Muscle of leg (tissue), 11 donors: ENCODE measurements around the gene PSD. TPM values are rescaled to one million over a fixed set of nuclear protein-coding genes. Genes with fewer than 3 reads are reported as not detected.

Experiments used
- DNase-seq: peaks from one replicate; pipeline ENCODE4 v3.0.0; 2013
- H3K27ac ChIP-seq: one replicate; pipeline ENCODE4 v1.5.1; 2013; ENCODE audit warnings: mild to moderate bottlenecking, low read length, control low read depth
- H3K27me3 ChIP-seq: one replicate; pipeline ENCODE4 v1.6.1; 2013; ENCODE audit warnings: low read length; ENCODE audit not compliant: control insufficient read depth, insufficient read depth
- H3K36me3 ChIP-seq: one replicate; pipeline ENCODE4 v1.6.1; 2013; ENCODE audit warnings: low read length; ENCODE audit not compliant: control insufficient read depth, insufficient read depth
- H3K4me1 ChIP-seq: one replicate; pipeline ENCODE4 v1.6.1; 2013; ENCODE audit warnings: low read length; ENCODE audit not compliant: control insufficient read depth, insufficient read depth
- H3K4me3 ChIP-seq: one replicate; pipeline ENCODE4 v1.5.1; 2013; ENCODE audit warnings: low read length, control low read depth
- H3K9me3 ChIP-seq: replicated peaks from 2 replicates; pipeline ENCODE4 v1.6.1; 2013; ENCODE audit warnings: low read depth, low read length; ENCODE audit not compliant: control insufficient read depth
- WGBS: methylation state at CpG from one replicate; pipeline ENCODE4 v1.1.5; 2013; ENCODE audit warnings: missing lambda C conversion rate; ENCODE audit not compliant: insufficient coverage; 5-methylcytosine and 5-hydroxymethylcytosine counted together
- polyA plus RNA-seq, 8 donors: library from polyadenylated mRNA; unstranded; fragments of 120-200 nt; gene quantifications; one replicate each; pipeline versions ENCODE4 v1.2.1 to v1.2.3, GENCODE V29; 2013; ENCODE audit warnings: inconsistent platforms in 1 of 8, low replicate concordance in 1 of 8; ENCODE audit not compliant: insufficient read length in 8 of 8, insufficient read depth in 1 of 8
- total RNA-seq: library from RNA; stranded (reverse); fragments of 120-200 nt; gene quantifications from one replicate; pipeline ENCODE4 v1.2.4, GENCODE V29; 2013

Gene PSD
- total and polyA plus RNA-seq, 9 donors, result 6.1 to 11.0 (median 6.7) TPM

DNA sequence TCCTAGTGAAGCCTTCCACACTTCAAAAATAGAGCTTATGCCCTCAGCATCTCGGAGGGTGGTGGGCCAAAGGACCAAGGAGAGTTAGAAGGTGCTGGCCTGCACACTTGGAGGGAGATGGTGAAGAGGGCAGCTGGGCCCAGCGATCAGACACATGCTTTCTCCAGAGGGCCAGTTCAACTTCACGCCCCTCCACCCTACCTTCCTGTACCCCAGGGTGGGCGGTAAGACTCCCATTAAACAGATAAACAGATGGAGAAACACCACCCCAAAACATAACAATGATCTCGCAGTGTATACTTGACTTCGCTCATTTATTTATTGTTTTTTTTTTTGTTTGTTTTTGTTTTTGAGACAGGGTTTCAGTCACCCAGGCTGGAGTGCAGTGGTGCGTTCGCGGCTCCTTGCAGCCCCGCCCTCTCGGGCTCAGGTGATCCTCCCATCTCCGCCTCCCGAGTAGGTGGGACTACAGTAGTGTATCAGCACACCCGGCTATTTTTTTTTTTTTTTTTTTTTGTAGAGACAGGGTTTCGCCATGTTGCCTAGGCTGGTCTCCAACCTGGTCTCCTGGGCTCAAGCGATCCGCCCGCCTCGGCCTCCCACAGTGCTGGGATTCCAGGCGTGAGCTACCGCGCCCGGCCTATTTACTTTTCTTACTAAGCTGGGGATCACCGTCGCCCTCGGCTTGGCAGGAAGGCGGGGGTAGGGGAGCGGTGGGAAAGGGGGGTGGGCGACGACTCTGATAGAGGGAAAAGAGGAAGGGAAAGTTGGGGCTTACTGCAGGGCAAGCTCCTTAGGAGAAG lies 30.9 kb upstream of the PSD start:
- 0% methylated on average over 5 of the region's 30 CpGs for WGBS
- DNase-seq, result peak; percentile 59
- no peaks in the 10 kb centered on the region for H3K9me3 ChIP-seq

DNA sequence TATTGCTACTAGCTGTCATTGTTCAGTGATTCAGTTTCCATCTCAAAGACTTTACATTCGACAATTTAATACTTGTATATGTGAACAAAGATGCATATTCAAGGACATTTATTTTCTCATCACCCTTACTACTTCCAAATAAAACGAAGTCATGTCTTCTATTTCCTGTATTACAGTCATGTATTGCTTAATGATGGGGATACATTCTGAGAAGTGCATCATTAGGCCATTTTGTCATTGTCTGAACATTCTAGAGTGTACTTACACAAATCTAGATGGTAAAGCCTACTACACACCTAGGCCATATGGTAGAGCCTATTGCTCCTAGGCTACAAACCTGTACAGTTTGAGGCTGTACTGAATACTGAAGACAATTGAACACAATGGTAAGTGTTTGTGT lies 26.3 kb upstream of the PSD start:
- Histone ChIP-seq H3K9me3 (no peaks in the 10 kb centered on the region), H3K36me3 (no peaks in the 10 kb centered on the region), H3K4me1 (peaks cover 7% of the 10 kb centered on the region), H3K27ac (no peak overlapping the region), H3K27me3 (peaks cover 3% of the 10 kb centered on the region), H3K4me3 (no peak overlapping the region)
- no CpG with 5 or more reads among the region's 2 CpGs for WGBS
- no peak for DNase-seq

More for the DNA sequence above, 30.9 kb upstream of the PSD start:
- no peaks in the 10 kb centered on the region for H3K27me3 ChIP-seq
- no peak overlapping the region for H3K27ac ChIP-seq
- peaks cover 26% of the 10 kb centered on the region for H3K4me1 ChIP-seq
- no peaks in the 10 kb centered on the region for H3K36me3 ChIP-seq
- H3K4me3 ChIP-seq, result peak overlapping the region; percentile 72

DNA sequence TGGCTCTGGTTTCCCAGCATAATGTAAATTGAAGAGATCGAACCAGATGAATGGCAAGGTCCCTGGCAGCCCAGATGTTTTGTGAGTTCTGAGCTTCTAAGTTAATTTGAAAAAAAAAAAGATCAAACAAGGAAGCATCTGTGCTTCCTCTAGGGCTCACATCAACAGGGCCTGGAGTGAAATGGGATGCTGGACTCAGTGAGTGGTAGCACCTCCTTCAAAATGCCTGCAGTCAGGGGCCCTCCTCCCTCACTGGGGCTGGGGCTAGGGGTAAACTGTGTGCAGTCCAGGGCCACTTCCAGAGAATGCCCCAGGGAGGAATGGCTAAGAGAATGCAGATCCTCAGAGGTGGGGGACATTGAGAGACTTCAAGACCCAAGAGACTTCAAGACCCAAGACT lies 19.8 kb upstream of the PSD start:
- no peak overlapping the region for H3K27ac ChIP-seq
- H3K4me1 ChIP-seq, result peaks cover 20% of the 10 kb centered on the region
- H3K27me3 ChIP-seq, result peaks cover 17% of the 10 kb centered on the region
- whole genome bisulfite sequencing, result no CpG with 5 or more reads among the region's 1 CpG
- H3K36me3 ChIP-seq, result no peaks in the 10 kb centered on the region
- H3K4me3 ChIP-seq, result no peak overlapping the region
- no peaks in the 10 kb centered on the region for H3K9me3 ChIP-seq
- no peak for DNase-seq

DNA sequence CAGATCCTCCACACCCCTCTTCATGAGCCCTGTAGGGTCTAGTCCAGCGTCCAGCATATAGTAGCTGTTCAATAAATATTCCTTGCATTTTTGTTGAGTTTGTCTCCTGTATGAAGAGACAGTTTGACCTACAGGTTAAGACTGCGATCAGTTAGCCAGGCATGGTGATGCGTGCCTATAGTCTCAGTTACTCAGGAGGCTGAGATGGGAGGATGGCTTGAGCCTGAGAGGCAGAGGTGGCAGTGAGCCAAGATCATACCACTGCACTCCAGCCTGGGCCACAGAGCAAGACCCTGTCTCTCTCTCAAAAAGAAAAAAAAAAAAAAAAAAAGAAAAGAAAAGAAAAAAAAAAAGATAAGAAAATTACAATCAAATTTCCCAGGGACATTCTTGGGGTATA lies 18.9 kb upstream of the PSD start:
- Histone ChIP-seq H3K27me3 (peaks cover 18% of the 10 kb centered on the region), H3K4me3 (no peak overlapping the region), H3K27ac (no peak overlapping the region), H3K36me3 (no peaks in the 10 kb centered on the region), H3K4me1 (peaks cover 20% of the 10 kb centered on the region), H3K9me3 (no peaks in the 10 kb centered on the region)
- WGBS, result 93% methylated on average over 2 of the region's 3 CpGs
- no peak for DNase-seq

DNA sequence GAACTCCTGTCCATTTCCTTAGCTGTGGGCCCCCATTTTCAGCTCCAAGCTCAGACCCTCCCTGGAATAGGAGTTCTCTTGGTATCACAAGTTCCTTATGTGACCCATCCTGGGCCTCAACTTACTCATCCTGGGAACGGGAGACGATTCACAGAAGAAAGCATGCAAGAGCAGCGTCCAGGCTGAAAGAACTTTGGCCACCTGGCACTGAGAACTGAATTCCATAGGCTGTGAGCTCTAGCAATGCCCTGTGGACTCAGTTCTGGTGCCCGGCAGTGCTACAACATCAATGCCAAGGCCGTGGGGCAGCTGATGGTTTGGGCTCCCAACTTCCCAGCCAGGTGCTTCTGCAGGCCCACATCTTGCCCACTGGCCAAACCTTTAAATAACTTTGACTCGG lies 17.7 kb upstream of the PSD start:
- H3K27ac ChIP-seq, result no peak overlapping the region
- no peaks in the 10 kb centered on the region for H3K9me3 ChIP-seq
- DNase-seq, result no peak
- WGBS, result 52% methylated on average over 6 of the region's 6 CpGs
- peaks cover 16% of the 10 kb centered on the region for H3K27me3 ChIP-seq
- no peak overlapping the region for H3K4me3 ChIP-seq
- no peaks in the 10 kb centered on the region for H3K36me3 ChIP-seq
- peaks cover 26% of the 10 kb centered on the region for H3K4me1 ChIP-seq

DNA sequence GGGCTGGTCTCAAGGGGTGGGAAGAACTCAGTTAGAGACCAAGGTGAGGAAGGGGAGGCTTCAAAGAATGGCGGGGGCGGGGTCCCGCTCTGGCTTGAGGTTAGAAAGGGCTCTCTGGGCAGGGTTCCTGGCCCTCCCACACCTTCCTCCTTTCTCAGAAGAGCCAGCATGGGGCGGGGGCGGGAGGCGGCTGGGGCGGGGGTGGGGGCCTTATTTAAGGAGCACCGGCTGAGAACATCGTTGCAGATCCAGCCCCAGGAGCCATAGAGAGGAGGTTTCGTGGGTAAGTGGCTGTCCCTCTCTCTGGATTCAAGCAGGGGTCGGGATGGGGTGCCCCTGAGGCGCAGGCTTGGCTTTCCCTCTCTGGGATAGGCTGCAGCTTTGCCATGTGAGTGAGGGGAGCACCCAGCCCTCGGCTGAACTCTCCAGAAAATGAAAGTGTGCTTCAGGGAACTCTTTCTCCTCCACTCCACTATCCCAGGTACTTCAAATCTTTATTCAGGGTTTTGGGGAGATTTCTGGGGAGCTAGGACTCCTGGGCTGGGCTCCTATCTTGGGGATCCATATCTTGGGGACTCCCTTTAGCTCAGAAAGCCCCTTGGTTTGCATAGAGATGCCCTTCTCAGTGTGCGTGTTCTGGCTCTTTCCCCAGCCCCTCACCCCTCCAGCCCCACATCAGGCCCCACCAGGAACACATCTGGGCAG lies 17.1 kb upstream of the PSD start:
- peak; percentile 43 for DNase-seq

DNA sequence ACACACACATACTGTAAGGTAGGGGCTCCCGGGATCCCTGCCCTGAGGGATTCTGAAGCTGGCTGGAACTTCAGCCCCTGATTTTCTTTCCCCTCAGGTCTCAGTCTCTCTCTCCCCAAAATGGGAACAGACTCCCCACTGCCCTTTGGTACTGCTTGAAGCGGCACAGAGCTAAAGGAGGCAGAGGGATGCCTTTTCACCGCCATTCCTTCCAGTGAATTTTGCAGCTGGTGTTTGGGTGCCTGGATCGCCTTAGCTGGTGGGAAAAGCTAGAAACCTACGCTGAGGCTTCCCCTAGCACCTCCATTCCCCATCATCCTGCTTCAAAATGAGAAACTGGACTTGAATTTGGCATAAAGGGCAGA lies 16.5 kb upstream of the PSD start:
- H3K27me3 ChIP-seq, result peaks cover 16% of the 10 kb centered on the region
- DNase-seq, result no peak
- H3K4me3 ChIP-seq, result no peak overlapping the region
- H3K9me3 ChIP-seq, result no peaks in the 10 kb centered on the region
- H3K27ac ChIP-seq, result peak overlapping the region; percentile 55
- no peaks in the 10 kb centered on the region for H3K36me3 ChIP-seq
- peaks cover 27% of the 10 kb centered on the region for H3K4me1 ChIP-seq
- WGBS, result 20% methylated on average over 1 of the region's 5 CpGs

More for the DNA sequence above, 17.1 kb upstream of the PSD start:
- H3K36me3 ChIP-seq, result no peaks in the 10 kb centered on the region
- peak overlapping the region; percentile 23 for H3K4me3 ChIP-seq
- peaks cover 27% of the 10 kb centered on the region for H3K4me1 ChIP-seq
- no peaks in the 10 kb centered on the region for H3K9me3 ChIP-seq
- WGBS, result 8% methylated on average over 4 of the region's 14 CpGs
- H3K27me3 ChIP-seq, result peaks cover 16% of the 10 kb centered on the region
- peak overlapping the region; percentile 55 for H3K27ac ChIP-seq

DNA sequence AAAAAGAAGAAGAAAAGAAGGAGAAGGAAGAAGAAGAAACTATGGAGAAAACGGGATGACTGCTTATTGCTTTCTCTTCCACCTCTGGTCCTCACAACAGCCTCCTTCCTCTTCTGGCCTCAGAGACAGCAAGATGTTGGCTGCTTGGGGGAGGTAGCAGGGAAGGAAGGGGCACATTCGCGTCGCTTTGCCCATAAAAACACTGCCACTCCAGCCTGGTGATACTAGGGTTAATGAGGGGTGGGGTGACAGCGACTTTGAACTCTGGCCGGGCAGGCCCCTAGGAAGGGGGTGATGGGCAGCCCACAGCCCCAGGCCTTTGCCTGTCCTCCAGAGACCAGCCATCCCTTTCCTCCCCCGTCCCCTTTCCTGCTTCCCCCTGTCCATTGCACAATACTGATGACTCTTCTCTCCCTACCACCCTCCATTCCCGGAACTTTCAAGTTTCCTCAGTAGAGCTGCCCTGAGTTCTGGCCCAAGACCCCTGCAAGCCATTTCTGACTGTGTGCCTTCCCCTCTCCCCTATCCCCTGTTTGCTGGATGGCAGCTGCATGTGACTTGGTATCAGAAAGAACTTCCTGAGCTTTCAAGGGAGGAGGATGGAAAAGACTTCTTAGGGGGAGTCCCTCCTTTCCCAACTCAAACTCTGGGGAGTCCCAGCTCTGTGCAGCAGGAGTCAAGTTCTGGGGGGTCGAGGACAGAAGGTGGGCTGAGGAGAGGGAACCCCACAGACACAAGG lies 16.0 kb upstream of the PSD start:
- Histone ChIP-seq H3K4me3 (no peak overlapping the region), H3K36me3 (no peaks in the 10 kb centered on the region), H3K4me1 (peaks cover 27% of the 10 kb centered on the region), H3K27me3 (peaks cover 16% of the 10 kb centered on the region), H3K9me3 (no peaks in the 10 kb centered on the region), H3K27ac (peak overlapping the region; percentile 55)
- DNase-seq, result peak; percentile 40
- WGBS, result 17% methylated on average over 5 of the region's 9 CpGs

DNA sequence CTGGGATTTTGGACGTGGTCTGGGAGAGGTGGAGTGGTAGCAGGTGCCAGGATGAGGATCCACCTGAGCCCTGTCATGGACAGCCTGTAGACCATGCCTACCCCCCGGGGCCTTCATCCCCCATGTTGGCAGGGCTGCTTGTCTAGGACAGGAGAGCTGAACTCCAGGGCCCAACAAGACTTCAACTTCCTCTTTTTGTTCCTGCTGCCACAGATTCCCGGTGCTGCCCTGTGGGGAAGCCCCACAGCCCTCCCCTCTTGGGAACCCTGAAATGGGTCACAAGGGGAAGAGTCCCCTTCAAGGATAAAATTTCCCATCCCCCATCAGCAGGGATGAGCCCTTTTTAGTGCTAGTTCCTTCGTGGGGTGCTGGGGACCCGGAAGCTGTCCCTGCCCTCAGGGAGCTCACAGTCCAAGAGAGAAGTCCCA lies 15.0 kb upstream of the PSD start:
- H3K27me3 ChIP-seq, result peaks cover 16% of the 10 kb centered on the region
- H3K36me3 ChIP-seq, result no peaks in the 10 kb centered on the region
- 63% methylated on average over 3 of the region's 5 CpGs for WGBS
- H3K27ac ChIP-seq, result no peak overlapping the region
- no peaks in the 10 kb centered on the region for H3K9me3 ChIP-seq
- peaks cover 27% of the 10 kb centered on the region for H3K4me1 ChIP-seq
- H3K4me3 ChIP-seq, result no peak overlapping the region
- DNase-seq, result no peak
